HL-60 (cell line): ENCODE data around the gene CLTRN.

Experiments used
- DNase-seq, 2 experiments: peaks; one replicate each; pipeline ENCODE4 v3.0.0-alpha.2; 2010 to 2020; ENCODE audit warnings: low read depth in 1 of 2, low spot score in 1 of 2
- H3K27ac ChIP-seq: fragments of 250-450 bp; sonication (Bioruptor Pico); replicated peaks from 2 replicates; pipeline ENCODE4 v1.5.1; 2020; ENCODE audit warnings: mild to moderate bottlenecking, moderate library complexity
- H3K27me3 ChIP-seq: fragments of 250-450 bp; sonication (Bioruptor Pico); 2 replicates; pipeline ENCODE4 v1.5.1; 2021; ENCODE audit warnings: mild to moderate bottlenecking, moderate library complexity; ENCODE audit not compliant: insufficient read depth, poor library complexity, severe bottlenecking
- H3K4me3 ChIP-seq: replicated peaks from 2 replicates; pipeline ENCODE4 v1.5.1; 2011; ENCODE audit warnings: mild to moderate bottlenecking, control low read depth, low read length; ENCODE audit not compliant: insufficient read depth
- CTCF ChIP-seq: IDR thresholded peaks from one replicate; pipeline ENCODE4 v1.5.1; 2011; ENCODE audit warnings: low read length, control low read depth, inconsistent platforms; ENCODE audit not compliant: insufficient read depth
- GABPA ChIP-seq: IDR thresholded peaks from 2 replicates; pipeline ENCODE4 v1.6.1; 2012; ENCODE audit warnings: low read depth
- POLR2AphosphoS5 ChIP-seq: IDR thresholded peaks from 2 replicates; pipeline ENCODE4 v1.6.1; 2012; ENCODE audit warnings: low read depth
- SPI1 ChIP-seq: IDR thresholded peaks from 2 replicates; pipeline ENCODE4 v1.6.1; 2012; ENCODE audit warnings: low read depth, mild to moderate bottlenecking, borderline replicate concordance
- TF ChIP-seq, protein P1 (sequence below): IDR thresholded peaks from 2 replicates; pipeline ENCODE4 v1.6.1; 2012; ENCODE audit warnings: low read depth; ENCODE audit not compliant: insufficient replicate concordance

The CLTRN gene

DNA sequence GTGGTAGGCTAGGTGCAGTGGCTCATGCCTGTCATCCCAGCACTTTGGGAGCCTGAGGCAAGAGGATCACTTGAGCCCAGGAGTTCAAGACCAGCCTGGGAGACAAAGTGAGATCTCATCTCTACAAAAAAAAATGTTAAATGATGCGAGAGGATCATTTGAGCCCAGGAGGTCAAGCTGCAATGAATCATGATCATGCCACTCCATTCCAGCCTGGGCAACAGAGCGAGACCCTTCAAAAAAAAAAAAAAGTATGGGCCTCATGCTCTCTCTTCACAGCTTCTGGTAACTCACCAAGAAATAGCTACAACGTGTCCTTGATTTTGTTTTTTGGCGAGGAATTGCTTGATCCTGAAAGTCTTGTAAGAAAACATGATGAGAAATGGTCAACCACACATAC lies 65.1 kb downstream of the CLTRN start:
- Histone ChIP-seq H3K27ac (no peak overlapping the region), H3K27me3 (peaks cover 6% of the 10 kb centered on the region), H3K4me3 (no peak overlapping the region)
- DNase-seq: no peak
- TF ChIP-seq CTCF: no peak
- no peak for TF ChIP-seq POLR2AphosphoS5
- TF ChIP-seq GABPA: no peak

DNA sequence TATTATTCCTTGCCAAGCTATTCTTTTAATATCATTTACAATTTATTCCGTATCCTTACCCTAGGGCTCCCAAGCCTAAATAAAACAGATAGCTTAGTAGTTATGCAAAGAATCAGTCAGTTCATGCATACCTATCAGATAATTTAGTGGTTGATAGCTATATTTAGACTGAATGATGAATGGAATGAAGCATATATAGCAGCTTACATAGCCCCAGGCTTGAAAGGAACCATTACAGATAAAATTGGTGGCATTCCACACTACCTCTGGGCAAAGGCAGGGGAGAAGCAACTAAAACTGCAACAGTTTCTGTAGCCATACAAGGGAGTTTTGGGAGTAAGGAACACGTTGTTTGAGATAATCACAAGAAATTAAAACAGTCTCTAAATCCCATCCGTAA lies 66.6 kb downstream of the CLTRN start:
- no peak overlapping the region for H3K27ac ChIP-seq
- H3K4me3 ChIP-seq: no peak overlapping the region
- TF ChIP-seq CTCF (no peak), POLR2AphosphoS5 (no peak), GABPA (no peak), SPI1 (no peak)
- TF ChIP-seq, protein P1, sequence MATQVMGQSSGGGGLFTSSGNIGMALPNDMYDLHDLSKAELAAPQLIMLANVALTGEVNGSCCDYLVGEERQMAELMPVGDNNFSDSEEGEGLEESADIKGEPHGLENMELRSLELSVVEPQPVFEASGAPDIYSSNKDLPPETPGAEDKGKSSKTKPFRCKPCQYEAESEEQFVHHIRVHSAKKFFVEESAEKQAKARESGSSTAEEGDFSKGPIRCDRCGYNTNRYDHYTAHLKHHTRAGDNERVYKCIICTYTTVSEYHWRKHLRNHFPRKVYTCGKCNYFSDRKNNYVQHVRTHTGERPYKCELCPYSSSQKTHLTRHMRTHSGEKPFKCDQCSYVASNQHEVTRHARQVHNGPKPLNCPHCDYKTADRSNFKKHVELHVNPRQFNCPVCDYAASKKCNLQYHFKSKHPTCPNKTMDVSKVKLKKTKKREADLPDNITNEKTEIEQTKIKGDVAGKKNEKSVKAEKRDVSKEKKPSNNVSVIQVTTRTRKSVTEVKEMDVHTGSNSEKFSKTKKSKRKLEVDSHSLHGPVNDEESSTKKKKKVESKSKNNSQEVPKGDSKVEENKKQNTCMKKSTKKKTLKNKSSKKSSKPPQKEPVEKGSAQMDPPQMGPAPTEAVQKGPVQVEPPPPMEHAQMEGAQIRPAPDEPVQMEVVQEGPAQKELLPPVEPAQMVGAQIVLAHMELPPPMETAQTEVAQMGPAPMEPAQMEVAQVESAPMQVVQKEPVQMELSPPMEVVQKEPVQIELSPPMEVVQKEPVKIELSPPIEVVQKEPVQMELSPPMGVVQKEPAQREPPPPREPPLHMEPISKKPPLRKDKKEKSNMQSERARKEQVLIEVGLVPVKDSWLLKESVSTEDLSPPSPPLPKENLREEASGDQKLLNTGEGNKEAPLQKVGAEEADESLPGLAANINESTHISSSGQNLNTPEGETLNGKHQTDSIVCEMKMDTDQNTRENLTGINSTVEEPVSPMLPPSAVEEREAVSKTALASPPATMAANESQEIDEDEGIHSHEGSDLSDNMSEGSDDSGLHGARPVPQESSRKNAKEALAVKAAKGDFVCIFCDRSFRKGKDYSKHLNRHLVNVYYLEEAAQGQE: no peak
- no peak for DNase-seq
- peaks cover 5% of the 10 kb centered on the region for H3K27me3 ChIP-seq

DNA sequence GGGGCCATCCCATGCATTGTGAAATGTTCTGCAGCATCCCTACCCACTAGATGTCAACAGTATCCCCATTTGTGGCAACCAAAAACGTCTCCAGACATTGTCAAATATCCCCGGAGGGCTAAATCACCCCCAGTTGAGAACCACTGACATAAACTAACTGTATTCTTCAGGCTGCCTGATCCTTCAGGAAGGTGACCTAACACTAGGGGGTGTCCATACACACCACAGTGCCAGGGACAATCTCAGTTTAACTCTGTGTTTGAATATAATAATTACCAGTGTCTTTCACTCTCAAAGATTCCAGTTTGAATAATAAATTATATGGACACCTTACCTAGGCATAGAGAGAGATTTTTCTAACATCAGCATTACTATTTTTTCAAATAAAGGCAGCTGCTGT lies 70.2 kb downstream of the CLTRN start:
- Histone ChIP-seq H3K27ac (no peak overlapping the region), H3K27me3 (peaks cover 2% of the 10 kb centered on the region), H3K4me3 (no peak overlapping the region)
- TF ChIP-seq SPI1 (no peak), GABPA (no peak), POLR2AphosphoS5 (no peak), CTCF (no peak)
- TF ChIP-seq, protein P1: no peak
- DNase-seq: no peak
